LNCaP clone FGC (cell line): ENCODE measurements around the gene DTWD2.
"Not testable (repeated sequence)": the region's sequence is repeated elsewhere in the genome, so short reads cannot be mapped to it uniquely, and the experiment has no call there.

ENCODE experiments used
- DNase-seq: peaks from one replicate; pipeline ENCODE4 v3.0.0-alpha.2; 2011; ENCODE audit warnings: low read depth
- H3K4me3 ChIP-seq: 2 replicates; pipeline ENCODE4 v1.5.1; 2011; ENCODE audit warnings: mild to moderate bottlenecking, low read depth, low read length, control low read depth
- TF ChIP-seq, protein P1 (sequence below): IDR thresholded peaks from 2 replicates; pipeline ENCODE4 v1.5.1; 2012; ENCODE audit warnings: mild to moderate bottlenecking; ENCODE audit not compliant: control insufficient read depth, insufficient read depth; ENCODE audit errors: extremely low read depth

The DTWD2 gene

DNA sequence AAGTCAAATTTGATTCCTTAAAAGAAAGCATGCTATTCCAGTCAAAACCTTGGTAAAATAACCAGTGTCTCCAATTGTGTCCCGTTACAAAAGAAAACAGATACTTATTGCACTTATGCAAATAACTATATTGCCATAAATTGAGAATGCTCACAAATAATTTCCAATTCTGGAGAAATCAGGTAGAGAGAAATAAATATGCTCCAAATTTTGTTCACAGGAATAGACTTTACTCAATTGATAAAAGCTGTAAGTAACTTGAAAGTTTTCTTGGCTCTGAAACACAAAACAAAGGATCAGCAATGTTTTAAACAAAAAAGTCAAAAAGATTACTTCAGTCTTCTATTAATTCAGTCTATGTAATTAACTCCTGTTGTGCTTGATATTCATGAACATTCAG is 7.8 kb upstream of the DTWD2 start:
- TF ChIP-seq, protein P1, sequence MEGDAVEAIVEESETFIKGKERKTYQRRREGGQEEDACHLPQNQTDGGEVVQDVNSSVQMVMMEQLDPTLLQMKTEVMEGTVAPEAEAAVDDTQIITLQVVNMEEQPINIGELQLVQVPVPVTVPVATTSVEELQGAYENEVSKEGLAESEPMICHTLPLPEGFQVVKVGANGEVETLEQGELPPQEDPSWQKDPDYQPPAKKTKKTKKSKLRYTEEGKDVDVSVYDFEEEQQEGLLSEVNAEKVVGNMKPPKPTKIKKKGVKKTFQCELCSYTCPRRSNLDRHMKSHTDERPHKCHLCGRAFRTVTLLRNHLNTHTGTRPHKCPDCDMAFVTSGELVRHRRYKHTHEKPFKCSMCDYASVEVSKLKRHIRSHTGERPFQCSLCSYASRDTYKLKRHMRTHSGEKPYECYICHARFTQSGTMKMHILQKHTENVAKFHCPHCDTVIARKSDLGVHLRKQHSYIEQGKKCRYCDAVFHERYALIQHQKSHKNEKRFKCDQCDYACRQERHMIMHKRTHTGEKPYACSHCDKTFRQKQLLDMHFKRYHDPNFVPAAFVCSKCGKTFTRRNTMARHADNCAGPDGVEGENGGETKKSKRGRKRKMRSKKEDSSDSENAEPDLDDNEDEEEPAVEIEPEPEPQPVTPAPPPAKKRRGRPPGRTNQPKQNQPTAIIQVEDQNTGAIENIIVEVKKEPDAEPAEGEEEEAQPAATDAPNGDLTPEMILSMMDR, result no peak
- no peak for DNase-seq
- H3K4me3 ChIP-seq, result no peak overlapping the region

DNA sequence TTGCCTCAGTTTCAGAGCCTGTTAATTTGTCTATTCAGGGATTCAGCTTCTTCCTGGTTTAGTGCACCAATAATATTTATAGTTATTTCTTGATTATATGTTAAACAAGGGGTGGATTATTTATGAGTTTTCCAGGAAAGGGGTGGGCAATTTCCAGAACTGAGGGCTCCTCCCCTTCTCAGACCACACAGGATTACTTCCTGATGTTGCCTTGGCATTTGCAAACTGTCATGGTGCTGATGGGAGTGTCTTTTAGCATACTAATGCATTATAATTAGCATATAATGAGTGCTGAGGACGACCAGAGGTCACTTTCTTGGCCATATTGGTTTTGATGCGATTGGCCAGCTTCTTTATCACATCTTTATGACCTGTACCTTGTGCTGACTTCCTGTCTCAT is 6.2 kb upstream of the DTWD2 start:
- TF ChIP-seq, protein P1, result no peak
- H3K4me3 ChIP-seq, result no peak overlapping the region
- no peak for DNase-seq

DNA sequence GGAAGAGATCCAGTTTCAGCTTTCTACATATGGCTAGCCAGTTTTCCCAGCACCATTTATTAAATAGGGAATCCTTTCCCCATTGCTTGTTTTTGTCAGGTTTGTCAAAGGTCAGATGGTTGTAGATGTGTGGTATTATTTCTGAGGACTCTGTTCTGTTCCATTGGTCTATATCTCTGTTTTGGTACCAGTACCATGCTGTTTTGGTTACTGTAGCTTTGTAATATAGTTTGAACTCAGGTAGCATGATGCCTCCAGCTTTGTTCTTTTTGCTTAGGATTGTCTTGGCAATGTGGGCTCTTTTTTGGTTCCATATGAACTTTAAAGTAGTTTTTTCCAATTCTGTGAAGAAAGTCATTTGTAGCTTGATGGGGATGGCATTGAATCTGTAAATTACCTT is 4.8 kb upstream of the DTWD2 start:
- H3K4me3 ChIP-seq, DNase-seq: not testable (repeated sequence)

DNA sequence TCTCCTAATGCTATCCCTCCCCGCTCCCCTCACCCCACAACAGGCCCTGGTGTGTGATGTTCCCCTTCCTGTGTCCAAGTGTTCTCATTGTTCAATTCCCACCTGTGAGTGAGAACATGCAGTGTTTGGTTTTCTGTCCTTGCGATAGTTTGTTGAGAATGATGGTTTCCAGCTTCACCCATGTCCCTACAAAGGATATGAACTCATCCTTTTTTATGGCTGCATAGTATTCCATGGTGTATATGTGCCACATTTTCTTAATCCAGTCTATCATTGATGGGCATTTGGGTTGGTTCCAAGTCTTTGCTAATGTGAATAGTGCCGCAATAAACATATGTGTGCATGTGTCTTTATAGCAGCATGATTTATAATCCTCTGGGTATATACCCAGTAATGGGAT is 3.7 kb upstream of the DTWD2 start:
- DNase-seq, H3K4me3 ChIP-seq: not testable (repeated sequence)

DNA sequence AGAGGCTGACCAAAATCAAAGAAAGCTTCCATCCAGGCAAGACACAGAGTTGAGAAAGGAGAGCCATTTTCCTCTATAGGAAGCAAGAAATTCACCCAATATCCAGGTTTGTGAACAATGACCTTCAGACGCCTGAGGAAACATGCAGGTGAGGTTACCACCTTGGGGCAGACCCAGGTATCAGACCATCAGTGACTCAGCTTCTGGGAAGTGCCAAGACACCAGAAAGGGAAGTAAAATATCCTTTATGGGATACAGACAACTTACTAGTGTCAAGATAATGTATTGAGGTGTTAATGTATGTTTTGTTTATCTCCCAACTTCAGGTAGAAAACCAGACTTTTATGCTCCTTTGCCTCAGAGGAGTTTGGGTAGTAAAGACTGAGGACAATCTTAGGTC is 2.2 kb upstream of the DTWD2 start:
- no peak overlapping the region for H3K4me3 ChIP-seq
- DNase-seq, result no peak
- TF ChIP-seq, protein P1, result no peak

DNA sequence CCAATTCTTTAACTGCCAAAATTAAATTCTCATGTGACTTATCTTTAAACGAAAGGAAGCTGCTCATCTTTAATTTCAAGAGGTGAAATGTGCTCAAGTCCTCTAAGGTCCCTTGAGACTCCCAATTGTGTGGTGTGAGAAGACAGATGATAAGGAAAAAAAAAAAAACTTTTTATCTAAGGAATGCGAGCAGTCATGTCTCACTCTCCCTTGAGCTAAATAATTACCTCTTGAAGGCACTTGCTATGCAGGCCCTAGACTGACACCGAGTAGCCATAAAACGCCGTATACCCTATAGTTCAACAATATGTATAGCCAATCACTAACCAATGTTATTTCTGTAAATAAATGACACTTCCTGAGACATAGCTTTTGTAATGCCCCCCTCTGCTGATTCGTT is 1.5 kb upstream of the DTWD2 start:
- no peak overlapping the region for H3K4me3 ChIP-seq
- no peak for DNase-seq
- TF ChIP-seq, protein P1, result no peak

DNA sequence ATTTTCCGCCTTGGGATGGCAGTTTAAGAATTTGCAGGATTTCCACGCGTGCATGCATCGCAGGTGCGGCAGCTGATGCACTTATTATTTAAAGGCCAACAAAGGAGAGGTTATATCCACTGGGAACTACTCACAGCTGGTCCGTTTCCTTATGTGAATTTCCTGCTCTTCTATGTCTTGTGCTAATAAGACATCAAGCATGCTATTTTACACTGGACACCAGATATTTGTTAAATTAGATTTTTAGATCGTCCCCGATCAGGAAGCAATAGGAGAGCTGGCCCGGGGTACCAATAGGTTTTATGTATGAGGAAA is 476 bp upstream of the DTWD2 start:
- TF ChIP-seq, protein P1, result no peak
- no peak for DNase-seq
- peak overlapping the region; percentile 51 for H3K4me3 ChIP-seq

DNA sequence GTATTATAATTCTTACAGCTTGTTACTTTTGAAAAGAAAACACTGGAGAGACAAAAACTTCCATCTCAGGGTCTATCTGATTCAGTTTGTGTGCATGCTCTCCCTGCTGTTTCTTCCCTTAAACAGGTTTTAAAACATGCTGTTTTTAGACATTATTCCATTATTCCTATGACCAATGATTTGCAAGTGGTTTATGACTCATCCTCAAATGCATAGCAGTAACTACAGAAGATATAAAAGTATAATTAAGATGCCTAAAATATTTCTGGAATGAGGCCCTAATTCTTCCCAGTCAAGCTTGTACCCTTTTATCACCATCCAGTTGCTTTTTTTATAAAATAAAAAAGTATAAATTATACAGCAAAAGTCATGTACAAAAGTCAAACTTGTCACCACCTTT is 3.7 kb downstream of the DTWD2 start:
- H3K4me3 ChIP-seq, result no peak overlapping the region
- TF ChIP-seq, protein P1, result no peak
- no peak for DNase-seq
